Activated naive CD4-positive, alpha-beta T cell treated with anti-CD3 and anti-CD28 coated beads, Interleukin-2, amount 10 ng/mL, durations not matched to agents 7 days and 5 days (primary cell): ENCODE data around the gene STAG3.

Source experiments
- CTCF ChIA-PET: fragments of 350-600 bp; sonication (Branson Sonifier 250); formaldehyde crosslinking; loops from one replicate; lab custom pipeline; 2021; ENCODE audit warnings: antibody characterized with exemption; lab: Charles Lee
- DNase-seq: peaks from one replicate; pipeline ENCODE4 v3.0.0-alpha.2; 2020
- H3K27ac Mint-ChIP-seq: one replicate; pipeline ENCODE4 v1.8.0; 2021; ENCODE audit warnings: mild to moderate bottlenecking, moderate library complexity, mixed read lengths
- H3K27me3 Mint-ChIP-seq: one replicate; pipeline ENCODE4 v1.8.0; 2021; ENCODE audit warnings: mild to moderate bottlenecking, mixed read lengths
- H3K36me3 Mint-ChIP-seq: one replicate; pipeline ENCODE4 v1.8.0; 2021; ENCODE audit warnings: mixed read lengths
- H3K4me1 Mint-ChIP-seq: one replicate; pipeline ENCODE4 v1.8.0; 2021; ENCODE audit warnings: mixed read lengths
- H3K4me3 Mint-ChIP-seq: one replicate; pipeline ENCODE4 v1.8.0; 2021; ENCODE audit warnings: mild to moderate bottlenecking, moderate library complexity, mixed read lengths
- H3K9me3 Mint-ChIP-seq: one replicate; pipeline ENCODE4 v1.8.0; 2021; ENCODE audit warnings: mixed read lengths

The STAG3 gene

GRCh38 chr7:100148225-100148558, 29.5 kb upstream of the STAG3 start:
- Mint-ChIP-seq H3K27me3 (no peaks in the 10 kb centered on the region), H3K27ac (peak overlapping the region; percentile 90), H3K4me3 (peak overlapping the region; percentile 96), H3K36me3 (peaks cover 29% of the 10 kb centered on the region), H3K4me1 (peaks cover 42% of the 10 kb centered on the region), H3K9me3 (no peaks in the 10 kb centered on the region)
- no peak for DNase-seq
- CTCF ChIA-PET, result interaction anchor here (0.9 to 2.7 kb wide), 5 partner anchors 10 to 69 kb away, joined by 3 to 13 read pairs (median 9); partner anchors contain the start of gene GAL3ST4

DNA sequence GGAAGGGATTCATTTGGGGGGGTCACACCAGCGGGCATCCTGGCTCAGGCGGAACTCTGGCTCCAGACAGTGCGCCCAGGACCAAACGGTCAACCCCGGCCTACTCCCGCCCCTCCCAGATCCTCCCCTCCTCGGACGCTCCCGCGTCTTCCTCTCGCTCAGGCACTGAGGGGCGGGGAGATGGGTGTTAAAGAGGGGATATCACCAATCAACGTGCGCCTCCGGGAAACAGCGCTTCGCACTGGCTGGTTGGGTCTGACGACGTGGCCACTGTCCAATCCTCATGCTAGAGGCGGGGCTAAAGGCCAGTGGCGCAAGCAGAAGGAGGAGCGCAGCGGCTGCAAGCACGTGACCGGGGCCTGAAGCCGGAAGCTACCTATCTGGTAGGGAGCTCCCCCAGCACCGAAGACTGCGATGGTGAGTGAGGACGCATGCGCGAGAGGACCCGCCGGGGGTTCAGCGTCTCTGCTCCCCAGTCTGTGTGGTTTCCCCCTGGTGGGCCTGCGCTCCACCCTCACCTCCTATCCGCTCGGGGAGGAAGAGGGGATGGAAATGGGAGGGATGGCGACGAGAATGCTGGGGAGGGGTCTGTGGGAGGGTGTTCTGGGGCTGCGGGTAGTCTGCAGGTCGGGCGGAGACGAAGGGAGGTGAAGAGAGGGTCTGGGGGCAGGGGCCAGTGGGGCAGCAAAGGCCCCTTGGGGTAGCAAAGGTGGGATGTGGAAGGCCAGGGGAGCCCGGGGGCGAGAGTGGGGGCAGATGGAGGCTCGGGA, 29.0 kb upstream of the STAG3 start, which contains the start of gene LAMTOR4:
TSS of gene LAMTOR4 (plus strand) at position 360 of the 770 bp plus-strand sequence. CDS start at position 415, 55 bp downstream.
- Mint-ChIP-seq H3K36me3 (peaks cover 33% of the 10 kb centered on the region), H3K9me3 (no peaks in the 10 kb centered on the region), H3K4me1 (peaks cover 48% of the 10 kb centered on the region), H3K27ac (peak within 1 kb of the TSS; percentile 90), H3K4me3 (peak within 1 kb of the TSS; percentile 96), H3K27me3 (no peaks in the 10 kb centered on the region)
- peak; percentile 99 for DNase-seq
- CTCF ChIA-PET, result interaction anchor here (1.0 to 2.7 kb wide), 3 partner anchors 11 to 69 kb away, joined by 3 to 13 read pairs (median 9); partner anchors contain the start of gene GAL3ST4

GRCh38 chr7:100152404-100152803, 25.3 kb upstream of the STAG3 start:
- Mint-ChIP-seq H3K4me3 (no peak overlapping the region), H3K9me3 (no peaks in the 10 kb centered on the region), H3K36me3 (peaks cover 54% of the 10 kb centered on the region), H3K27me3 (no peaks in the 10 kb centered on the region), H3K4me1 (peaks cover 74% of the 10 kb centered on the region), H3K27ac (peak overlapping the region; percentile 55)
- CTCF ChIA-PET, result interaction anchor here (0.9 kb wide), 1 partner anchor 58 kb away, joined by 3 read pairs; no protein-coding TSS in a partner anchor
- DNase-seq, result no peak

- no peak for DNase-seq
- Mint-ChIP-seq H3K27me3 (no peaks in the 10 kb centered on the region), H3K27ac (no peak overlapping the region), H3K4me1 (peaks cover 74% of the 10 kb centered on the region), H3K4me3 (no peak overlapping the region), H3K9me3 (no peaks in the 10 kb centered on the region), H3K36me3 (peaks cover 58% of the 10 kb centered on the region)
- CTCF ChIA-PET, result no interaction called here
These were observed 24.6 kb upstream of the STAG3 start for GRCh38 chr7:100152937-100153666.

GRCh38 chr7:100153708-100154535, 23.8 kb upstream of the STAG3 start:
- Mint-ChIP-seq H3K36me3 (peaks cover 55% of the 10 kb centered on the region), H3K4me1 (peaks cover 71% of the 10 kb centered on the region)

GRCh38 chr7:100154651-100155491, 22.8 kb upstream of the STAG3 start:
- CTCF ChIA-PET, result no interaction called here
- H3K4me1 Mint-ChIP-seq, result peaks cover 80% of the 10 kb centered on the region

More at GRCh38 chr7:100153708-100154535, 23.8 kb upstream of the STAG3 start:
- Mint-ChIP-seq H3K27ac (peak overlapping the region; percentile 64), H3K27me3 (no peaks in the 10 kb centered on the region), H3K9me3 (no peaks in the 10 kb centered on the region), H3K4me3 (no peak overlapping the region)
- no peak for DNase-seq
- CTCF ChIA-PET, result no interaction called here

GRCh38 chr7:100155553-100156317, 22.0 kb upstream of the STAG3 start:
- Mint-ChIP-seq H3K4me1 (peaks cover 73% of the 10 kb centered on the region), H3K4me3 (no peak overlapping the region), H3K27ac (peak overlapping the region; percentile 82), H3K9me3 (no peaks in the 10 kb centered on the region), H3K27me3 (no peaks in the 10 kb centered on the region), H3K36me3 (peaks cover 55% of the 10 kb centered on the region)
- CTCF ChIA-PET, result interaction anchor here (2.5 kb wide), 1 partner anchor 23 kb away, joined by 7 read pairs; no protein-coding TSS in a partner anchor
- no peak for DNase-seq

More at GRCh38 chr7:100154651-100155491, 22.8 kb upstream of the STAG3 start:
- no peak for DNase-seq
- Mint-ChIP-seq H3K36me3 (peaks cover 57% of the 10 kb centered on the region), H3K9me3 (no peaks in the 10 kb centered on the region), H3K4me3 (no peak overlapping the region), H3K27me3 (no peaks in the 10 kb centered on the region), H3K27ac (no peak overlapping the region)

GRCh38 chr7:100156331-100157068, 21.2 kb upstream of the STAG3 start:
- Mint-ChIP-seq H3K4me1 (peaks cover 68% of the 10 kb centered on the region), H3K27me3 (no peaks in the 10 kb centered on the region), H3K9me3 (no peaks in the 10 kb centered on the region), H3K4me3 (peak overlapping the region; percentile 89), H3K36me3 (peaks cover 53% of the 10 kb centered on the region), H3K27ac (peak overlapping the region; percentile 82)
- peak; percentile 34 for DNase-seq
- CTCF ChIA-PET, result interaction anchor here (2.5 kb wide), 1 partner anchor 24 kb away, joined by 7 read pairs; no protein-coding TSS in a partner anchor

DNA sequence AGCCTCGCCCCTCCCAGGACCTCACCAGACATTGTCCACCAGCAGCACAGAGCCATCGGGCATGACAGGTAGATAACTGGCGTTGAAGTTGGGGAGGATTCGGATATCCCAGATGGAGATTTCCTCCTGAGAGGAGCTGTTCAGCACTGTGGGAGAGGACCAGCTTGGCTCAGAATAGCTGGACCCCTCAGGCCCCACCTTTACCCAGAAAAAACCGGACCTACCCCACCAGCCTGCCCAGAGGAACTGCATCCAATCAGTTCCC, 20.7 kb upstream of the STAG3 start:
- H3K4me1 Mint-ChIP-seq, result peaks cover 68% of the 10 kb centered on the region
- CTCF ChIA-PET, result interaction anchor here (2.5 kb wide), 1 partner anchor 24 kb away, joined by 7 read pairs; no protein-coding TSS in a partner anchor
- peak overlapping the region; percentile 82 for H3K27ac Mint-ChIP-seq
- no peaks in the 10 kb centered on the region for H3K27me3 Mint-ChIP-seq
- no peak for DNase-seq
- peak overlapping the region; percentile 89 for H3K4me3 Mint-ChIP-seq
- H3K36me3 Mint-ChIP-seq, result peaks cover 48% of the 10 kb centered on the region
- H3K9me3 Mint-ChIP-seq, result no peaks in the 10 kb centered on the region

GRCh38 chr7:100157334-100158228, 20.1 kb upstream of the STAG3 start:
- H3K4me1 Mint-ChIP-seq, result peaks cover 68% of the 10 kb centered on the region
- no peak for DNase-seq
- peak overlapping the region; percentile 89 for H3K4me3 Mint-ChIP-seq
- peaks cover 43% of the 10 kb centered on the region for H3K36me3 Mint-ChIP-seq
- no peaks in the 10 kb centered on the region for H3K9me3 Mint-ChIP-seq
- peak overlapping the region; percentile 82 for H3K27ac Mint-ChIP-seq
- CTCF ChIA-PET, result interaction anchor here (0.7 to 2.5 kb wide), 2 partner anchors 9 to 25 kb away, joined by 3 to 7 read pairs; no protein-coding TSS in a partner anchor
- no peaks in the 10 kb centered on the region for H3K27me3 Mint-ChIP-seq
